GM11168 (cell line): ENCODE results near the gene AUH.

Source experiments
- in situ Hi-C: fragments of 300-500 bp; cut with MboI; formaldehyde crosslinking; loops from one replicate; pipeline ENCODE4 v1.12.0; 2022; ENCODE audit warnings: low sequenced_read_pairs; ENCODE audit not compliant: unreplicated experiment

Gene AUH

DNA sequence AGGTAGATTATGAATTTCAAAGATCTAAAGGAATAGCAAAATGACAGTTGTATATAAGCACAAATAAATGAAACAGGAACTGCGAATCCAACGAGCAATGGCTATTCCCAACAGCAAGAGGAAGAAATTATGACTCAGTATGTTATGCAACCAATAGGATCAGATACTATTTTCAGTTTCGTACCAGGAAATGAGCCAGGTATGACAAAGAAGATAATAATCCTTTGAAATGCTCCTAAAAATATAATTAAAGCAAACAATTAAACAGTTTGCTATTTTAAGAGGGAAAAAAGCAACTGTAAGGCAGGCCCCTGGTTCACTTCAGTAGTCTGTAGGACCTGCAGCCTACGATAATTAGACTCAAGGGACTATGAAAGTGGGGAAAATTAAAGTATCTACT is 58.9 kb downstream of the AUH start:
- in situ Hi-C loops: no loop called here

DNA sequence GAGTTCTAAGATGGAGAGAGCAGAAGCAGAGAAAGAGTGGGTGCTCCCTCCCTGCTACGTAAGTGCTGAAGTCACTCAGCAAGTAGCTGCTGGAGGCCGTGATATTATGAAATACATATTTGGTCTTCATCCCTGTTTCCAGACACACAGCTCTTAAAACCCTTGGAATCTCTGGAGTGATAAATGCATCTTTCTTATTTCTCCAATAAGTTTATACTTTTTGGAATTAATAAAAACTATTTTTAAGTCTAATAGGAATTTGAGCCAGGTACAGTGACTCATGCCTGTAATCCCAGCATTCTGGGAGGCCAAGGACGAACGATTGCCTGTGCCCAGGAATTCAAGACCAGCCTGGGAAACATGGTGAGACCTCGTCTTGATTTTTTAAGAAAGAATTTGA is 60.6 kb downstream of the AUH start:
- in situ Hi-C loops: no loop called here

DNA sequence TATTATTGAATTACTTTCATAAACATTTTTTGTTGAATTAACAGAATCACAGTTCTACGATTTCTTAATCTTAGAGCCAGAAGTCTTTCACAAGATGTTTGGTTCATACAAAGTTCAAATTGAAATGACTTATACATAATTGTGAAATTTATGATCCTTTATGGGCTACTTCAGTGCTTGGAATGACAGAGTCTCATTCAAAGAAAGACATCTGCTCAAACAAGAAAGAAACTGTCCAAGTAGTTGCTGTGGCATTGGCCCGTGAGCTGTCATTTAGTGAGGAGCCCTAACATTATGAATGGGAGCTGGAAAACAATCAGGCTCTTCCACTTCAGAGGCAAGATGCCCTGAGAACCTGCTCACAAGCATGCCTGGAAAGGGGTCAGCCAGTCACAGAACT is 63.4 kb downstream of the AUH start:
- in situ Hi-C loops: no loop called here

DNA sequence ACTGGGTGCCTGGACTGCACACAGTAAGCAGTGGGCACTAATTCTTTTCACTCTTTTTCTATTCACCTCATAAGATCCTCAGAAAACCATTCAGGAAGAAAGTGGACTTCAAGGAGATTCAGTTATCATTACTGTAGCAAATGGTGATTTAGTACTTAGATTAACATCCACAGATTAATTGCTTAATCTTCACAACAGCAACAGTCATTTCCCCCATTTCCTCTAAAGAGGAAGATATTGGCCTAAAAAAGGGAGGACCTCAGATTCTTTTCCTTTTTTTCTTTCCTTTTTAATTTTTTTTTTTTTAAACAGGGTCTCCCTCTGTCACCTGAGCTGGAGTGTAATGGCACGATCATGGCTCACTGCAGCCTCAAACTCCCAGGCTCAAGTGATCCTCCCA is 64.4 kb downstream of the AUH start:
- in situ Hi-C loops: no loop called here

DNA sequence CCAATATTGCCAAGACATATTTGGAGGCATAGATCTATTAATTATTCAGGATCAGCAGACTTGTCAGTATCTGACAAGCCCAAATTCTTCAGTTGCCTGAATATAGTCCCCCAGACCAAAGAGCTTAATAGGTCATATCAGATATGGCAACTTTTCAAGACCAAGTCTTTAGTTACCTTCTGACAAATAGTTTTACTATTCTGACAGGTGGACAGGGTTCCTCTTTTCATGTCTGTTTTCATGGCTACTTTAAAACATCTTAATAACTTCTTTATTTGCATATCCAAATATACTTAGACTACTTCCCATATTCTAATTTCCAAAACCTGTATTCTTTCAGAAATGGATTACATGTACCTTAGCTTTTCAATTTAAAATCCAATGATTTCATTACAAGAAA is 65.4 kb downstream of the AUH start:
- in situ Hi-C loops: no loop called here

DNA sequence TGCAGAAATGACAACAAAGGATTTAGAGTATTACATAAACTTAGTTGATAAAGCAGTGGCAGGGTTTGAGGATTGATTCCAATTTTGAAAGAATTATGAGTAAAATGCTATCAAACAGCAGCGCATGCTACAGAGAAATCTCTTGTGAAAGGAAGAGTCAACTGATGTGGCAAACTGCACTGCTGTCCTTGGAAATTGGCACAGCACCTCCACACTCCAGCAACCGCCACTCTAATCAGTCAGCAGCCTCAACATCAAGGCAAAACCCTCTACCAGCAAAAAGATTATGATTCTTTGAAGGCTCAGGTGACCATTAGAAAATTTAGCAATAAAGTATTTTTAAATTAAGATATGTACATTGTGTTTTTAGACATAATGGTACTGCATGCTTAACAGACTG is 66.4 kb downstream of the AUH start:
- in situ Hi-C loops: no loop called here

DNA sequence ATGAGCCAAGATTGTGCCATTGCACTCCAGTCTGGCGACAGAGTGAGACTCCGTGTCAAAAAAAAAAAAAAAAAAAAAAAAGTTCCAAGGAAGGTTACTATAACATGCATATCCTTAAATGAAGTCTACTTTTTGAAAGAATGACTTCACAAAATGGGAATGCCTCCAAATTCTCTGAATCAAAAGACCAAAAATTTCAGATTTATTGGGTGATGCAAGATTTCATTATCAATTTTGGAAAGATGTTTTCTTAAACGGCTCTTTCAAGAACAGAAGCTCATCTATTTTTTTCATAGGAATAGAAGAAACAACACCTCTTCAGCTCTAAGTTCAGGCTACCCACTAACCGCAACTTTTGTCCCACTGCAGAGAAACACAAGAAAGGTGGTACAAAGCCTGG is 69.9 kb downstream of the AUH start:
- in situ Hi-C loops: no loop called here

DNA sequence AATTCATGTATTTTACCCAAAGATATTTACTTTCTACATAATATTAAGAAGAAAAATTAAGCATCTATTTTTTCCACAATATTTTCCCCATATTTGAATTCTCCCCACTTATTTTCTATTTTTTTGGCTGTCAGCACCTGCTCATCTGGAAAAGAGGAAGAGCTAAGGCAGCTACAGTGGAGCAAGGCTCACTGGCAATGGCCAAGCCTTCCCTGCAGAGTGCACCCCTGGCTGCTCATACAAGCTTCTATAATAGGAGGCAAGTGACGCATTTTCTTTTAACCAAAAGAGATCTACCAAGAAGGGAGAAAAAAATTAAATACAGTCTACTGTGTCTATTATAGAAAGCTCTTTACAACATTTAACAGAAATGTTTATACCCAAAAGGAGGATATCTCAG is 72.5 kb downstream of the AUH start:
- in situ Hi-C loops: no loop called here

DNA sequence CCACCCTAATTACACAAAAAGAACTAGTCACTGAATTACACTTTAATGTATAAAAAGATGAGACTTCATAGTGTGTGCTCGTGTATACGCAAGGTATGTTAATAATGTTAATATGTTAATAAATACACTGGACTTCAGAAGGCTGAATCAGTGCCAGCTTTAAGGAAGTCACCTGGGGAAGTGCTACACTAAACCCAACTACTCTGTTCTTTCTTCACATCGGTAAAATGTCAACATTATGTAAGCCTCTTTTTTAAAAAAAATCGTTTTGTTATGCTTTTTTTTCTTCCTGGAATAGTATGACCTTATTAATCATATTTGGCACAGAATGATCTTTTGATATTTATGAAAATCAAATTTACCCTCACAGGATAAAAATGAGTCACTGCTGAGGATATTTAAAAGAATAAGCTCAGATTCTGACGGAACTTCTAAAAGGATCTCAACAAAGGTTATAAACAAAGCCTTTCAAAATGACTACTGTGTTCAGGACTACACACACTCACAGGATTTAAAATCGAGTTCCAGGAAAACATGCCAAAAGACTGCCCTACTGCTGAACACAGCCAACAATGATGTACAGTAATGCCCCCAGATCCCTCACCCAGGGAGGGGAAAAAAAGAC is 75.9 kb downstream of the AUH start:
- in situ Hi-C loops: no loop called here

DNA sequence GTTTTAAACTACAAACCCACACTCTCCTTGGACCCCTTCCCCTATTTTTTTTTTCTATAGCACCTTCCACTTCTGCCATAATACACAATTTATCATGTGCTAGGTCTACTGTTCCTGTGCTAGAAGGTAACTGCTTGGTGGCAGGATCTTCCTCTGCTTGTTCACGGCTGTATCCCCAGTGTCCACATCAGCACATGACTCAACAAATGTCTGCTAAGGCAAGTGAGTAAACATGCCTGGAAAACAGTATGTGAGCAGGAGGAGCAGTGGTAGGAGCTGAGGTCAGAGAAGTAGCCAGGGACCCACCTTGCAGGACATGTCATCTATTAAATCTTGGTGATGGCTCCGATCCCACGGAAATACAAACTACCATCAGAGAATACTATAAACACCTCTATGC is 79.4 kb downstream of the AUH start:
- in situ Hi-C loops: no loop called here

DNA sequence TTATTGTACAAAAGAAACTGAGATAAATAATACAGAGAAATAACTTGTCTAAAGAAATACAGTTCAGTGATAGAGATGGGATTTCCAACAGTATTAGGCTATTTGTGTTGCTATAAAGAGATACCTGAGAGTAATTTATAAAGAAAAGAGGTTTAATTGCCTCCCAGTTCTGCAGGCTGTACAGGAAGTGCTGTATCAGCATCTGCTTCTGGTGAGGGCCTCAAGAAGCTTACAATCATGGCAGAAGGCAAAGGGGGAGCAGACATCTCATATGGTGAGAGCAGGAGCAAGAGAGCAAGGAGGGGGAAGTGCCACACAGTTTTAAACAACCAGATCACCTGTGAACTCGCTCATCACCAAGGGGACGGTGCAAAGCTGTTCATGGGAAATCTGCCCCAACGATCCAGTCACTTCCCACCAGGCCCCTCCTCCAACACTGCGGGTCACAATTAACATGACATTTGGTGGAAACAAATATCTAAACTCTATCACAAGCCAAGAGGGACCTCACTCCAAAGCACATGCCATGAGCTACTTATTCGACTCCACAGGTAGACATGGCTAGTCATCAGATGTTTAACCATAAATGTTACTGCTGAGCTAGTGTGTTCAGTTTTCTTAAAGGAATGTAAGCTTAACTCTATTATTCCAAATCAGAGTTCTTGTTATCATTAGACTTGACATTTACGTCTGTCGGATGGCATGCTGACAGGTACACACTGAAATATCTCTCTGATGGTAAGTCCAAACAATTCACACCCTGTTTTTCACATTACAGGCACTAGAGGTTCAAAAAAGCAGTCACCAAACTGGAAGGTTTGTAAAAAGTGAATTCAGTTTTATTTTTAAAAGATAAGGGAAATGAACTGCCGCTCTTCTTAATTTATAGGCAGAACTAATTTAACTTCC is 82.2 kb downstream of the AUH start:
- in situ Hi-C loops: no loop called here

DNA sequence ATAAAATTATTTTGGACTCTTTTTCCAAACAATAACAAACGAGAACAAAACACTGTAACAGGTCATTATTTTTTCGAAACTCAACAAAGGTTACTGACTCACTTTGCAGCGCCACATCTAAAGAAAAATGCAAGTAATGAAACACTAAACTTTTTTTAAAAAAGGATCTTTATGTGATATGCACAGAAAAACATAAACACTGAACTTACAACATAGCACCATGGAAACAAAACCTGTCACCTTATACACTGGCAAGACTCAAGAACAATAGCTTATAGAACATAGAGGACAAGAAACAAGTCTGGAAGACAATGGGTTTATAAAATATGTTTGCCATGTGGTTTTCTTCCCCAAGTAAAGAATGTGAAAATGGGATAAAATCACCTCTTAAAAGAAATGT is 85.2 kb downstream of the AUH start:
- in situ Hi-C loops: no loop called here

DNA sequence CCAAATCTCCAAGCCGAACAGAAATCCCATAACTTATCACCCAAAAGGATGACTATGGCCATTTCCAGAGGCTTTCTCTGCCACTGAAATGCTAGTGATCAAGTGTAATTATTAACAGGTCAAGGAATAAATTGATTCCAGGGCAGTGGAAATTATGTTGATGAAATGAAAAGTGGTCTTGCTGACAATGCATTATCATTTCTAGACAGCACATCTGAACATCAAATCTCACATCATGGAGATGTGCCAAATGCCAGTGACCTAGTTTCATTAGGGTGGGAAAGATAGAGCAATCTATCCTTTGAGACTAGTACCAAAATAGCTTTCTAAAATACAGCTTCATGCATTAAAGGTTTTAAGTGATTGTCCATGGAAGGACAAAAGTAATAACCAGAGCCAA is 86.1 kb downstream of the AUH start:
- in situ Hi-C loops: no loop called here

DNA sequence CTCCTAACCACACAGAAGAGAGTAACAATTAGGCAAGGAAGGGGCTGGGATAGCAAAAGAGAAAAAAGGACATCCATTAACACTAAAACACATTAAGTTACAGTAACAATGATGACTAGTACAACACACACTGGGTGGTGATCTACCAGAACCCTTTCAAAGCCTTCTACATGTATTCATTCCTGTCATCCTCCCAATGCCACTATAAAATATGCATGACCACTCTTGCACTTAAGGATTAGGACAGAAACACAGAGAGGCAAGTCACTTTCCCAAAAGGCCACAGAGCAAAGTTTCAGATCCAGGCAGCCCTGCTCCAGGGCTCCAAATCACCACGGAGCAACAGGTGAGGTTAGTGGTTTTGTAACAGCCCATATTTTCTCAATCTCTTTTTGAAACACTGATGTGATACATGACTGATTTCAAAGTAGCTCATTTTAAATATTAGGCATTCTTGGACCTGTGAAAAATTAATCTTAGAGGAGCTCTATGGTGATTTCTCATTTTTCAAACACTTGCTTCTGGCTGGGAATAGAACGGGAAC is 86.7 kb downstream of the AUH start:
- in situ Hi-C loops: no loop called here

DNA sequence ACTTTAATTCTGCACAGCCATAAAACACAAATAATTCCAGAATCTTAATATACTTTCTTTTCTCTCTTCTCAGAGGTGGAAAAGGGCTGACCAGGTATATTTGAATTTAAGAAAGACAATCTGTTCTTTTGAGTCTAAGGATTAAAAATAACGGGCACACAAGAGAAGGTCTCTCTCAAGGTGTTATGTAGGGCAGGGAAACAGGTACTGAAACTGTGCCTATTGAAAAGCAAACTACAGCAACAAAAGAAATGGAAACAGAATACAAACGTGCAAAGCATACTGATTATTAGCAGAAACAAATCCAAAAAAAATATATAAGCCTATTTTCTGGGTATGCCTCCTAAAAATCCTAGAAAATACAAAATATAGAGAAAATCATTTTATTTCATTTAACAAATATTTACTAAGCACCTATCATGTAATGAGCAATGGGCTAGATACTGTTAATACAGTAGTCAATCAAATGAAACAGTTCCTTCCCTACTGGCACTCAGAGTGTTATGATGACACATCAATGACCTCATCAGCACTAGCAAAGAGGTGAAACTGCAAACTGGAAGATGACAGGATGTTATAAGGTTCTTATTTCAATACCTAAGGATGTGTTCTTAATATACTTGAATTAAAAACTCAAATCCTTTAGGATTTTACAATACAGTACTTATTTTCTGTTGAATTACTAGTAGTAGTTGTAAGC is 87.7 kb downstream of the AUH start:
- in situ Hi-C loops: no loop called here

DNA sequence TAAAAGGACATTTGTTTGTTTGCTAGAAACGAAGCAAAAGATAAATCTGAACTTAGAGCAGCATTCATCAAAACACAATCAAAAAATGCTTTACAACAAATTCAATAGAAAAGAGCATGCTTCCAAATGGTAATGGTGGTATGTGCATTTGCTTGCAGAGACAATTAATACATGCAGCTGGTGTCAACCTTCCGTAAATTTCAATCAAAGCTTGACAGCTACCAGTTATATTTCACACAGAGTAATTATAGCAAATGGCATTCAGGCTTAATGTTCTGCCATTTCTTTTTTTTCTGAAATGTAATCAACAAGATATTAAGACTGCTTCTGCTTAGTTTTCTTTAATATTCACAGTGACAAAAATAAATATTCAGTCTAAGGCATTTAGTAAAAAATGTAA is 90.6 kb downstream of the AUH start:
- in situ Hi-C loops: no loop called here

DNA sequence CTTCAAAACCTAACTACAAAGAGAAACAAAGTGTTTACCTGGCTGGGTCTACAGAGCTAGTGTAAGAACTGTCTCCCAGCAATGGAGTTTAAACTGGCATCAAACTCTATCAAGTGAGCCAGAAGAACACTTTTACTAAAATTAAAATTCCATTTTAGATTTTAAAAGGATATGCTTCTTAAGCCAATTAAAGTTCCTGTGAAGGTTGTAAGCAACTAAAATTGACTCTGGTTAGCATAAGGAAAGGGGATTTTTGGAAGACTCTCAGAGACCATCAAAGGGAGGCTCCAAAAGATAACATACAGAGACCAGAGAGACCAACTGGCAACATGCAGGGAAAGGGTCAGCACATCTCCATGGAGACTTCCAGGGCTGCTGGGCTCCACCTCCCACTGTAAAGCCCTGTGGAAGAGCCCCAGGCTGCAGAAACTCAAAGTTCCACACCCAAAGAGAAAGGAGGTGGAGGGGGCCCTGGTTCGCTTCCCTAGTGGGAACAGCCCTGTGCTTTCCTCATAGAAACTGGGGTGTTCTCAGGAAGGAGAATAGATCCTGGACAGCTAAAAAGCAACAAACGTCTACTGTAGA is 91.7 kb downstream of the AUH start:
- in situ Hi-C loops: no loop called here

DNA sequence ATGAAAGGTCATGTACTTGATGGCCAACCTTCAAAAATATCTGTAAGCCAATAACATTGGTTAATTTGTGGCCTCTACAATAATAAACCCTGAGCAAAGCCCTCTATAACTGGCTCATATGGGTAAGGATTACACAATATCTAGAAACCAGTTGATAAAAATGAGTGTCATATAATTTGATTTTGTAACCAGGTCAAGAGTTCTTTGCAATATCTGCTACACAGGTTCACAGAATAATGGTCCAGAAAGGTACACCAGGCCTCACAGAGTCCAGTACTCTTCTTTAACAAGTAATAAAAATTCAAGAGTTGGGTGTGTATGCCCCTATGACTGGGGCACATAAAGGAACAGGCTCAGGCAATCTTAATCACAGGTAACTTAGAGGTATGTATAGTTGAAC is 95.3 kb downstream of the AUH start:
- in situ Hi-C loops: no loop called here

DNA sequence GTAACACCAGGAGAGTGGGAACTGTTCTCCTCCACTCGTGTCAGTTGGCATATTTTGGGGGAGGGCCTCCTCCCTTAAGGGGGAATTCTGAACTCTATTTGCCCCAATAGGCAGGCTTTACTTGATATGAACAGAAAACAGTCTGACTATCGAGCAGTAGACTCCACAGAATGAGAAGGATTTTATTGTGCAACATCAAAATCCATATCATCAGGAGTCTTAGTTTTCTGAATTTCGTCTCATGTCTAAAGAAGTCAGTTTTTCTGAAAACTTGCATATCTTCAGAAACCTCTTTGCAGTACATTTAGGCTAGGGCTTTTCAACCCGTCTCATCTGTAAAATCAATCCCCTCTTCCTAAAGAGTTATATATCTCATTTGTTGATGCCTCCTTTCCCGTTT is 96.2 kb downstream of the AUH start:
- in situ Hi-C loops: no loop called here

DNA sequence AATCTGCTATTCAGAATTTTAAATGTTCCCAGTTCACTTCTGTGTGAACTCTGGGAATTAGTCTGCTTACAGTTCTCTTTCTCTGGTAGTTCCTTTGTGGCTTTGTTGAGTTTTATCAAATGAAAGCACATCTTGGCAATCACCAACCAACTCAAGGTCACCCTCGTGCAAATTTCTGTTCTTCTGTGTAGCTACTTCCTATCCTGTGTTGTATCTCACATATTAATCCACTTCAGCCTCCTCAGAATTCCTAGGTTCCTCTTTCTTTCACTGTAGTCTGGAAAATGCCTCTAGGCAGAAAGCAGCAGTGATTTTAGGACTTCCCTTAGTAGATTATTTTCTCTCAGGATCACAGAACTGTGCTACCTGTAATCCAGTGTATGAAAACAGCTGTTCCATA is 100.3 kb downstream of the AUH start:
- in situ Hi-C loops: no loop called here

DNA sequence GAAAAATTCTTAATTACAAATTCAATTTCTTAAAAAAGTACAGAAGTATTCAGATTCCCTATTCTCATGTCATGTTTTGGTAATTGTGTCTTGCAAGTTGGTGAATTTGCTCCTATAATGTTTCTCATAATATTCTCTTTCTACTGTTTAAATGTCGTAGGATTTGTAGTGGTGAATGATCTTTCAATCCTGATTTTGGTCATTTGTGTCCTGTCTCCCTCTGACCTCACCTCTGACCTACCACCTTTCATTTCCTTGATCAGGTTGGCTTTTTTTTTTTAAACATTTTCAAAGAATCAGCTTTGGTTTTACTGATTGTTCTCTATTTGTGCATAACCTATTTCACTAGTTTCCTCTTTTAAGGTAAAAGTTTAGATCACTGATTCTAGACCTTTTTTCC is 102.6 kb downstream of the AUH start:
- in situ Hi-C loops: no loop called here
